H9 (cell line): ENCODE measurements around the gene DGKD. TPM values are rescaled to one million over a fixed set of nuclear protein-coding genes. Genes with fewer than 3 reads are reported as not detected.
"Not testable (repeated sequence)": the region's sequence is repeated elsewhere in the genome, so short reads cannot be mapped to it uniquely, and the experiment has no call there.

ENCODE experiments used
- DNase-seq: peaks from one replicate; pipeline ENCODE4 v3.0.0-alpha.2; 2017
- H2AFZ ChIP-seq: one replicate; pipeline ENCODE4 v1.6.1; 2013; ENCODE audit warnings: mild to moderate bottlenecking, low read length, control low read depth, moderate library complexity
- H2AK5ac ChIP-seq: 2 replicates; pipeline ENCODE4 v1.6.1; 2013; ENCODE audit warnings: low read length, control low read depth, mixed read lengths; ENCODE audit not compliant: insufficient read length
- H2BK120ac ChIP-seq: one replicate; pipeline ENCODE4 v1.6.1; 2013; ENCODE audit warnings: low read depth, mild to moderate bottlenecking, low read length, control low read depth, inconsistent platforms; ENCODE audit not compliant: poor library complexity, severe bottlenecking
- H2BK12ac ChIP-seq: 2 replicates; pipeline ENCODE4 v1.6.1; 2013; ENCODE audit warnings: low read length, control low read depth, mixed read lengths, low read depth; ENCODE audit not compliant: insufficient read length
- H2BK15ac ChIP-seq: 2 replicates; pipeline ENCODE4 v1.6.1; 2013; ENCODE audit warnings: low read depth, low read length, control low read depth
- H2BK20ac ChIP-seq: one replicate; pipeline ENCODE4 v1.6.1; 2013; ENCODE audit warnings: low read depth, mild to moderate bottlenecking, low read length, control low read depth, inconsistent platforms; ENCODE audit not compliant: poor library complexity, severe bottlenecking
- H2BK5ac ChIP-seq: 2 replicates; pipeline ENCODE4 v1.6.1; 2013; ENCODE audit warnings: low read length, control low read depth, mixed read lengths; ENCODE audit not compliant: insufficient read length
- H3K14ac ChIP-seq: 2 replicates; pipeline ENCODE4 v1.6.1; 2013; ENCODE audit warnings: low read length, control low read depth; ENCODE audit not compliant: insufficient read depth
- H3K18ac ChIP-seq: 2 replicates; pipeline ENCODE4 v1.6.1; 2013; ENCODE audit warnings: low read depth, mild to moderate bottlenecking, mixed read lengths, low read length, control low read depth; ENCODE audit not compliant: insufficient read length
- H3K23ac ChIP-seq: 2 replicates; pipeline ENCODE4 v1.6.1; 2013; ENCODE audit warnings: low read length, control low read depth, mixed read lengths, low read depth; ENCODE audit not compliant: insufficient read length
- H3K23me2 ChIP-seq: 2 replicates; pipeline ENCODE4 v1.6.1; 2013; ENCODE audit warnings: low read depth, mild to moderate bottlenecking, mixed read lengths, low read length, control low read depth; ENCODE audit not compliant: insufficient read length, poor library complexity, severe bottlenecking
- H3K27ac ChIP-seq: 2 replicates; pipeline ENCODE4 v1.5.1; 2013; ENCODE audit warnings: low read length, control low read depth, mixed read lengths, low read depth; ENCODE audit not compliant: insufficient read length
- H3K27me3 ChIP-seq: 2 replicates; pipeline ENCODE4 v1.6.1; 2013; ENCODE audit warnings: low read length, control low read depth, inconsistent platforms; ENCODE audit not compliant: insufficient read depth
- H3K4ac ChIP-seq: 2 replicates; pipeline ENCODE4 v1.6.1; 2013; ENCODE audit warnings: low read depth, mild to moderate bottlenecking, control low read depth, inconsistent platforms, low read length, moderate library complexity
- H3K4me1 ChIP-seq: 2 replicates; pipeline ENCODE4 v1.6.1; 2013; ENCODE audit warnings: low read length, control low read depth, inconsistent platforms; ENCODE audit not compliant: insufficient read depth
- H3K4me2 ChIP-seq: 2 replicates; pipeline ENCODE4 v1.6.1; 2013; ENCODE audit warnings: low read length, control low read depth, mixed read lengths; ENCODE audit not compliant: insufficient read length, insufficient read depth
- H3K56ac ChIP-seq: 2 replicates; pipeline ENCODE4 v1.6.1; 2013; ENCODE audit warnings: low read depth, mild to moderate bottlenecking, mixed read lengths, low read length, control low read depth; ENCODE audit not compliant: insufficient read length
- H3K79me1 ChIP-seq: 2 replicates; pipeline ENCODE4 v1.6.1; 2013; ENCODE audit warnings: low read depth, mild to moderate bottlenecking, moderate library complexity, low read length, control low read depth, inconsistent platforms; ENCODE audit not compliant: insufficient read depth, poor library complexity, severe bottlenecking
- H3K79me2 ChIP-seq: 2 replicates; pipeline ENCODE4 v1.6.1; 2013; ENCODE audit warnings: low read length, control low read depth, inconsistent platforms; ENCODE audit not compliant: insufficient read depth
- H3K9ac ChIP-seq: 2 replicates; pipeline ENCODE4 v1.6.1; 2013; ENCODE audit warnings: low read length, control low read depth, mixed read lengths; ENCODE audit not compliant: insufficient read length; ENCODE audit errors: extremely low read depth
- H3K9me3 ChIP-seq: one replicate; pipeline ENCODE4 v1.6.1; 2013; ENCODE audit warnings: low read depth, low read length, inconsistent platforms; ENCODE audit not compliant: control insufficient read depth
- H3T11ph ChIP-seq: one replicate; pipeline ENCODE4 v1.6.1; 2013; ENCODE audit warnings: mild to moderate bottlenecking, low read length, control low read depth, inconsistent platforms
- H4K20me1 ChIP-seq: one replicate; pipeline ENCODE4 v1.6.1; 2013; ENCODE audit not compliant: control insufficient read depth, insufficient read length, insufficient read depth
- H4K5ac ChIP-seq: 2 replicates; pipeline ENCODE4 v1.6.1; 2013; ENCODE audit warnings: low read depth, mild to moderate bottlenecking, mixed read lengths, low read length, control low read depth; ENCODE audit not compliant: insufficient read length
- H4K8ac ChIP-seq: replicated peaks from 2 replicates; pipeline ENCODE4 v1.6.1; 2013; ENCODE audit warnings: low read length, control low read depth, mixed read lengths, low read depth; ENCODE audit not compliant: insufficient read length
- H4K91ac ChIP-seq: 2 replicates; pipeline ENCODE4 v1.6.1; 2013; ENCODE audit warnings: low read depth, mild to moderate bottlenecking, moderate library complexity, mixed read lengths, low read length, control low read depth; ENCODE audit not compliant: insufficient read length
- H3K27ac Mint-ChIP-seq, 3 experiments: 2 replicates in 2 of 3; 3 replicates in 1 of 3; pipeline ENCODE4 v1.8.0; 2020 to 2021; ENCODE audit warnings: mixed read lengths in 3 of 3, mild to moderate bottlenecking in 1 of 3, moderate library complexity in 1 of 3
- H3K27me3 Mint-ChIP-seq: 2 replicates; pipeline ENCODE4 v1.8.0; 2021; ENCODE audit warnings: low read depth, mild to moderate bottlenecking, moderate library complexity, mixed read lengths
- H3K36me3 Mint-ChIP-seq, 3 experiments: 2 replicates in 2 of 3; 3 replicates in 1 of 3; pipeline ENCODE4 v1.8.0; 2020 to 2021; ENCODE audit warnings: low read depth in 3 of 3, mixed read lengths in 3 of 3; ENCODE audit not compliant: insufficient read depth in 1 of 3
- H3K4me1 Mint-ChIP-seq, 2 experiments: 2 replicates each; pipeline ENCODE4 v1.8.0; 2020; ENCODE audit warnings: mixed read lengths in 2 of 2
- H3K4me3 Mint-ChIP-seq, 2 experiments: 2 replicates in 1 of 2; 3 replicates in 1 of 2; pipeline ENCODE4 v1.8.0; 2020 to 2021; ENCODE audit warnings: mild to moderate bottlenecking in 2 of 2, mixed read lengths in 2 of 2, moderate library complexity in 1 of 2
- H3K9me3 Mint-ChIP-seq, 2 experiments: 2 replicates in 1 of 2; 3 replicates in 1 of 2; pipeline ENCODE4 v1.8.0; 2020; ENCODE audit warnings: mild to moderate bottlenecking in 2 of 2, mixed read lengths in 2 of 2, moderate library complexity in 1 of 2
- CTCF ChIP-seq: fragments of 200-600 bp; sonication (generic); conservative IDR thresholded peaks from 3 replicates; pipeline ENCODE4 v1.8.0; 2021; ENCODE audit warnings: antibody characterized with exemption, mild to moderate bottlenecking
- WGBS: extraction: QIAGEN DNeasy Blood & Tissue Kit; methylation state at CpG from one replicate; pipeline ENCODE4 v1.1.7; 2013; ENCODE audit warnings: missing lambda C conversion rate, low lambda C conversion rate, mixed read lengths; ENCODE audit not compliant: insufficient read length; ENCODE audit errors: extremely low coverage; 5-methylcytosine and 5-hydroxymethylcytosine counted together
- total RNA-seq: library from RNA; stranded (reverse); gene quantifications from 2 replicates; pipeline ENCODE4 v1.2.1, GENCODE V29; 2021

The DGKD gene
- total RNA-seq, 1 experiment from 2014 or later = 20.7 TPM

GRCh38 chr2:233334915-233335314 is 19.4 kb upstream of the DGKD start:
- Histone ChIP-seq H3K79me2 (no peaks in the 10 kb centered on the region), H3K23ac (no peak overlapping the region), H2AK5ac (no peak overlapping the region), H2BK120ac (no peak overlapping the region), H3K9ac (no peak overlapping the region), H3K4ac (no peak overlapping the region), H3K4me2 (no peak overlapping the region), H3K27ac (no peak overlapping the region), H2BK12ac (no peak overlapping the region), H4K5ac (no peak overlapping the region), H4K8ac (no peak overlapping the region), H3K14ac (no peak overlapping the region), H3K4me1 (peaks cover under 1% of the 10 kb centered on the region; the same call in 1 of the 2 replicates), H3K9me3 (no peaks in the 10 kb centered on the region), H3K23me2 (no peaks in the 10 kb centered on the region), H2BK15ac (no peak overlapping the region), H3K56ac (no peak overlapping the region), H4K20me1 (no peaks in the 10 kb centered on the region), H2AFZ (no peak overlapping the region), H2BK20ac (no peak overlapping the region), H3K18ac (no peak overlapping the region), H3K27me3 (no peaks in the 10 kb centered on the region; the same call in 1 of the 2 replicates), H4K91ac (no peak overlapping the region), H3K79me1 (no peaks in the 10 kb centered on the region), H3T11ph (no peak overlapping the region), H2BK5ac (no peak overlapping the region)
- Mint-ChIP-seq H3K4me3 (no peak overlapping the region), H3K36me3 (no peaks in the 10 kb centered on the region; a peak in 1 of 7 replicates), H3K27ac (no peak overlapping the region), H3K27me3 (peaks cover 100% of the 10 kb centered on the region), H3K4me1 (peaks cover 1 to 3% of the 10 kb centered on the region in 2 experiments), H3K9me3 (no peaks in the 10 kb centered on the region; a peak in 1 of 5 replicates)
- no peak for TF ChIP-seq CTCF
- no CpG with 5 or more reads among the region's 11 CpGs for WGBS
- DNase-seq = no peak

DNA sequence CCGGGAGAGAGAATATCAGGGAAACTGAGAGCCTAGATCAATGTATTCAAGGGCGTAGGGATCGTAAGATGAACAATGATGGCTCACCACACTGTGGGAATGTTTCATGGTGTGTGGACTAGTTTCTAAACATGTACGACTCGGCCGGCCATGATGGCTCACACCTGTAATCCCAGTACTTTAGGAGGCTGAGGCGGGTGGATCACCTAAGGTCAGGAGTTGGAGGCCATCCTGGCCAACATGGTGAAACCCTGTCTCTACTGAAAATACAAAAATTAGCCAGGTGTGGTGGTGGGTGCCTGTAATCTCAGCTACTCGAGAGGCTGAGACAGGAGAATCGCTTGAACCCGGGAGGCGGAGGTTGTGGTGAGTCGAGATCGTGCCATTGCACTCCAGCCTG is 18.2 kb upstream of the DGKD start:
- H3K27ac Mint-ChIP-seq, H2BK15ac ChIP-seq, H3K9me3 ChIP-seq, H3K27ac ChIP-seq, H3K23ac ChIP-seq, DNase-seq, H3T11ph ChIP-seq, H2BK12ac ChIP-seq, H2BK5ac ChIP-seq, H3K9me3 Mint-ChIP-seq, H2AK5ac ChIP-seq, H2BK20ac ChIP-seq, H3K4ac ChIP-seq, H3K23me2 ChIP-seq, H4K8ac ChIP-seq, H3K9ac ChIP-seq, H3K4me2 ChIP-seq, H3K79me1 ChIP-seq, H3K79me2 ChIP-seq, H4K5ac ChIP-seq, H3K4me1 ChIP-seq, H4K91ac ChIP-seq, H3K27me3 ChIP-seq, H3K36me3 Mint-ChIP-seq, H3K18ac ChIP-seq, H2AFZ ChIP-seq, H4K20me1 ChIP-seq, H3K4me3 Mint-ChIP-seq, H3K14ac ChIP-seq, H3K4me1 Mint-ChIP-seq, H2BK120ac ChIP-seq, H3K56ac ChIP-seq: not testable (repeated sequence)
- no CpG with 5 or more reads among the region's 13 CpGs for WGBS
- H3K27me3 Mint-ChIP-seq = peaks cover 92% of the 10 kb centered on the region
